Ishikawa (cell line): ENCODE results near the gene PERCC1.

ENCODE experiments used
- CEBPB ChIP-seq: IDR thresholded peaks from 2 replicates; pipeline ENCODE4 v1.6.1; 2012
- CREB1 ChIP-seq: IDR thresholded peaks from 2 replicates; pipeline ENCODE4 v1.6.1; 2012; ENCODE audit warnings: low read depth
- EGR1 ChIP-seq: IDR thresholded peaks from 2 replicates; pipeline ENCODE4 v1.6.1; 2012
- EP300 ChIP-seq: IDR thresholded peaks from 2 replicates; pipeline ENCODE4 v1.6.1; 2012; ENCODE audit warnings: borderline replicate concordance
- FOXM1 ChIP-seq: IDR thresholded peaks from 2 replicates; pipeline ENCODE4 v1.6.1; 2012; ENCODE audit warnings: low read depth, borderline replicate concordance
- RAD21 ChIP-seq: IDR thresholded peaks from 2 replicates; pipeline ENCODE4 v1.6.1; 2012; ENCODE audit warnings: low read depth
- TAF1 ChIP-seq: IDR thresholded peaks from 2 replicates; pipeline ENCODE4 v1.6.1; 2012; ENCODE audit warnings: low read depth, mild to moderate bottlenecking
- TCF12 ChIP-seq: IDR thresholded peaks from 2 replicates; pipeline ENCODE4 v1.6.1; 2012; ENCODE audit warnings: low read depth
- TEAD4 ChIP-seq: IDR thresholded peaks from 2 replicates; pipeline ENCODE4 v1.6.1; 2012
- YY1 ChIP-seq: IDR thresholded peaks from 2 replicates; pipeline ENCODE4 v1.6.1; 2012; ENCODE audit warnings: low read depth
- ZBTB7A ChIP-seq: IDR thresholded peaks from 2 replicates; pipeline ENCODE4 v1.6.1; 2012; ENCODE audit warnings: low read depth
- TF ChIP-seq, protein P1 (sequence below): IDR thresholded peaks from 2 replicates; pipeline ENCODE4 v1.6.1; 2012
- TF ChIP-seq, protein P2 (sequence below): IDR thresholded peaks from 2 replicates; pipeline ENCODE4 v1.6.1; 2012

DNA sequence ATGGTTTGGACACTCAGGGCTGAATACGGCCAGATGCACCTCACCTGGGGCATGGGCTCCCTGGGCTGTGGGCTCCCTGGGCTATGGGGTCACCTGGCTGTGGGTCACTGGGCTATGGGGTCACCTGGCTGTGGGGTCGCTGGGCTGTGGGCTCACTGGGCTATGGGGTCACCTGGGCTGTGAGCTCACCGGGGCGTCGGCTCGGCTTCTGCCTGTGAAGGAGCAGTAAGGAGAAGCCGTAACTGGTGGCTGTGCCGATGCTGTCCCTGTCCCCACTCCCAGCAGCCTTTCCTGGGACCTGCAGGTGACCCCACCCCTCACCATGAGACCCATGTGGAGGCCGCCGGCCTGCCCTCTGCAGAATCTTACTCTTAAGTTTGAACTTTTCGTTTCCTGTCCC is 1.9 kb upstream of the PERCC1 start:
- TF ChIP-seq YY1 (no peak), TAF1 (no peak), TCF12 (no peak), EP300 (no peak), EGR1 (no peak), CREB1 (no peak), CEBPB (no peak), TEAD4 (no peak), FOXM1 (no peak), RAD21 (no peak), ZBTB7A (no peak)
- TF ChIP-seq, protein P1, sequence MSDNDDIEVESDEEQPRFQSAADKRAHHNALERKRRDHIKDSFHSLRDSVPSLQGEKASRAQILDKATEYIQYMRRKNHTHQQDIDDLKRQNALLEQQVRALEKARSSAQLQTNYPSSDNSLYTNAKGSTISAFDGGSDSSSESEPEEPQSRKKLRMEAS, result no peak
- TF ChIP-seq, protein P2, sequence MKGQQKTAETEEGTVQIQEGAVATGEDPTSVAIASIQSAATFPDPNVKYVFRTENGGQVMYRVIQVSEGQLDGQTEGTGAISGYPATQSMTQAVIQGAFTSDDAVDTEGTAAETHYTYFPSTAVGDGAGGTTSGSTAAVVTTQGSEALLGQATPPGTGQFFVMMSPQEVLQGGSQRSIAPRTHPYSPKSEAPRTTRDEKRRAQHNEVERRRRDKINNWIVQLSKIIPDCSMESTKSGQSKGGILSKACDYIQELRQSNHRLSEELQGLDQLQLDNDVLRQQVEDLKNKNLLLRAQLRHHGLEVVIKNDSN, result no peak
